LNCAP (cell line): ENCODE measurements around the gene H19.

Experiments used
- CTCF ChIP-seq: fragments of 450-650 bp; IDR thresholded peaks from 2 replicates; pipeline ENCODE4 v1.5.1; 2017; ENCODE audit warnings: mild to moderate bottlenecking

H19 gene

GRCh38 chr11:1982873-1983600 lies 14.6 kb downstream of the H19 start:
- no peak for TF ChIP-seq CTCF

GRCh38 chr11:1979607-1980006 lies 18.0 kb downstream of the H19 start:
- TF ChIP-seq CTCF = no peak

DNA sequence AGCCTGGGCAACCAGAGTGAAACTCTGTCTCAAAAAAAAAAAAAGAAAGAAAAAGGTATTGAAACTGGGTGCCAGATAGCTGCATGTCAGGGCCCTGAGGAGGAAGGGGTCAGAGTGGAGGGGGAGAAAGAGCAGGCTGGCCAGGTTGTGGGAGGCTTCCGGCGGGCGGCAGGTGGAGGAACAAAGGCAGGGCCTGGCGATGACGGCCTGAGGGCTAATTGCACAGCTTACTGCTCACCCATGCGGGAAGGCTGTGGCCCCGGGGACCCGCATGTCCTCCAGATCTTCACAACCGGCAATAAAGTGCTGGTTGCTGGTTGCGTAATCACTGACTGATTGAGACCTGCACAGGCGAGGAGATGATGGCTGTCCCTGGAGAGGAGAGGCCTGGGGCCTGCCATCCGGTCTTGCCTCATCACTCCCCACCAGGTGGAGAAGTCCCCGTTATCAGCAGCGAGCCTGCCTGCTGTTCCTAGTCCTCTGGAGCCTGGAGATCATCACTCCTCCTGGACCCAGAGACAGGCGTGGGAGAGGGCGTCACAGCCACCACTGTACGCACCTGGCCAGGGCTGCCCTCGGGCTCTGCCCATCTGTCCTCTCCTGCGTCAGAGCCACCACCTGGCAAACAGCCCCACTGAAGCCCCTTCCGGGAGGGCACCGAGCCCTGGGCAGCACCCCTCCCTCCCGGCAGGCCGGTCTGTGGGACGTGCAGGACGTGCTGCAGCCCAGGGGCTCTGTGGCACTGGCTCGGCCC lies 18.7 kb downstream of the H19 start:
- TF ChIP-seq CTCF = no peak

DNA sequence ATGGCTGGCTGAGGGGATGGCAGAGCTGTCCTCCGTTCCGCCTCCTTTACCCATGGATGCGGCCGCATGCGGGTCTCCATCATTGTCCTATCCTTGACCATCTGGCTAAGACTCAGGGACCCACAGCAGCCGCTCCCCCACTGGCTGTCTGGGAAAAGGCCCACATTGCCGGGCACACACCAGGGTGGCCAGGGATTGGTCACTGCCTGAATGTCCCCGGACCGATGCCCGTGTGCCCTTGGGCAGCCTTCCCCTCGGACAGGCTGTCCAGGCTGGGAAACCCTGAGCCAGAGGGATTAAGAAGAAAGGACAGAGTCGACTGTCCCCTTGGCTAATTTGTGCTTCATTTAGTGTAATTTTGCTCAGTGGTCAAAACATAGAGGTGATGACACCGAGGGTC lies 22.5 kb downstream of the H19 start:
- no peak for TF ChIP-seq CTCF

GRCh38 chr11:1970956-1971355 lies 26.7 kb downstream of the H19 start:
- no peak for TF ChIP-seq CTCF

GRCh38 chr11:1969776-1970175 lies 27.9 kb downstream of the H19 start:
- TF ChIP-seq CTCF = no peak

DNA sequence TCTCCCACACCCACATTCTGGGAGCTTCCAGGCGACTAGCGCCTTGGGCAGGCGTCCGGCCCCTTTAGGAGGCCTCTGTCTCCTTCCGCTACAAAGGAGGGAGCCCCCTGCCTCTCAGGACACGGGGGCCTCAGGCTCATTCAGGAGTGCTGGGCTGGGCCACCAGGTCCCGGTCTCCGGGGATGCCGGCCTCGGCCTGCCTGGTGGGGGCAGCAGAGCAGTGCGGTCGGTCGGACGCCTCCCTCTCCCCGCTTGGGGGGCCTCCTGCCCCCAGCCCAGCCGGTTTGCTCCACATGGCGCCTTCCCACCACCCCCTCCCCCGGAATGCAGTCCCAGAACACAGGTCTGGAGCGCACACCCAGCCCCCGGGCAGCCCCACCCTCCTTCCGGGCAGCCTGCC lies 28.6 kb downstream of the H19 start:
- TF ChIP-seq CTCF = no peak
